Loucy (cell line): Measurements from ENCODE around the gene HUWE1.

Experiments used
- H2AFZ ChIP-seq: fragments of 200-600 bp; sonication (generic); 2 replicates; pipeline ENCODE4 v1.6.0; 2016; ENCODE audit warnings: antibody characterized with exemption, mild to moderate bottlenecking, low read length, moderate library complexity
- H3F3A ChIP-seq: fragments of 200-600 bp; 2 replicates; pipeline ENCODE4 v1.6.0; 2016; ENCODE audit warnings: antibody characterized with exemption, low read depth, mild to moderate bottlenecking
- H3K27me3 ChIP-seq: fragments of 200-600 bp; sonication (generic); 2 replicates; pipeline ENCODE4 v1.6.1; 2014; ENCODE audit warnings: low read length, mild to moderate bottlenecking; ENCODE audit not compliant: insufficient read depth, poor library complexity, severe bottlenecking
- H3K36me3 ChIP-seq: fragments of 200-600 bp; sonication (generic); 2 replicates; pipeline ENCODE4 v1.6.1; 2016; ENCODE audit warnings: low read length; ENCODE audit not compliant: insufficient read depth
- H3K4me1 ChIP-seq: fragments of 200-600 bp; sonication (generic); 2 replicates; pipeline ENCODE4 v1.5.1; 2014; ENCODE audit warnings: low read length, mild to moderate bottlenecking; ENCODE audit not compliant: insufficient read depth, poor library complexity, severe bottlenecking
- H3K4me2 ChIP-seq: fragments of 200-600 bp; sonication (generic); 2 replicates; pipeline ENCODE4 v1.6.0; 2014; ENCODE audit warnings: antibody characterized with exemption, low read length, low read depth, mild to moderate bottlenecking; ENCODE audit not compliant: poor library complexity, severe bottlenecking
- H3K4me3 ChIP-seq: fragments of 200-600 bp; sonication (generic); 2 replicates; pipeline ENCODE4 v1.5.1; 2014; ENCODE audit warnings: low read length, mild to moderate bottlenecking, mixed read lengths; ENCODE audit not compliant: poor library complexity, severe bottlenecking
- H3K79me2 ChIP-seq: fragments of 200-600 bp; sonication (generic); 2 replicates; pipeline ENCODE4 v1.6.1; 2014; ENCODE audit warnings: low read length; ENCODE audit not compliant: insufficient read depth
- H3K9ac ChIP-seq: fragments of 200-600 bp; sonication (generic); 2 replicates; pipeline ENCODE4 v1.6.0; 2014; ENCODE audit warnings: mild to moderate bottlenecking, low read depth, low read length, moderate library complexity; ENCODE audit not compliant: poor library complexity, severe bottlenecking
- H3K9me2 ChIP-seq: fragments of 200-600 bp; sonication (generic); replicated peaks from 2 replicates; pipeline ENCODE4 v1.6.1; 2016; ENCODE audit warnings: low read depth, low read length, mixed read lengths
- H3K9me3 ChIP-seq: fragments of 200-600 bp; sonication (generic); 2 replicates; pipeline ENCODE4 v1.6.1; 2014; ENCODE audit warnings: mild to moderate bottlenecking, antibody characterized with exemption, low read length, low read depth; ENCODE audit not compliant: insufficient read depth
- H4K20me1 ChIP-seq: fragments of 200-600 bp; sonication (generic); 2 replicates; pipeline ENCODE4 v1.6.0; 2014; ENCODE audit warnings: antibody characterized with exemption, low read length, mild to moderate bottlenecking; ENCODE audit not compliant: insufficient read depth, poor library complexity, severe bottlenecking
- CTCF ChIP-seq: fragments of 200-600 bp; sonication (generic); conservative IDR thresholded peaks from 2 replicates; pipeline ENCODE4 v1.5.1; 2014; ENCODE audit warnings: mild to moderate bottlenecking, antibody characterized with exemption, low read length
- EZH2phosphoT487 ChIP-seq: fragments of 200-600 bp; IDR thresholded peaks from 2 replicates; pipeline ENCODE4 v1.6.1; 2018; ENCODE audit warnings: antibody characterized with exemption, mild to moderate bottlenecking, moderate library complexity, borderline replicate concordance

HUWE1 gene

GRCh38 chrX:53595266-53595810 is 91.2 kb downstream of the HUWE1 start:
- Histone ChIP-seq H3K36me3 (peaks cover 70% of the 10 kb centered on the region; the same call in 1 of the 2 replicates), H3K9me3 (no peaks in the 10 kb centered on the region), H4K20me1 (no peaks in the 10 kb centered on the region), H3K4me2 (no peak overlapping the region), H3F3A (no peaks in the 10 kb centered on the region), H3K4me3 (no peak overlapping the region), H3K9ac (no peak overlapping the region), H3K79me2 (no peaks in the 10 kb centered on the region), H3K4me1 (no peaks in the 10 kb centered on the region), H3K27me3 (no peaks in the 10 kb centered on the region), H2AFZ (no peak overlapping the region), H3K9me2 (no peaks in the 10 kb centered on the region)
- TF ChIP-seq CTCF = no peak
- no peak for TF ChIP-seq EZH2phosphoT487

GRCh38 chrX:53594354-53594753 is 92.2 kb downstream of the HUWE1 start:
- no peaks in the 10 kb centered on the region for H3K79me2 ChIP-seq
- TF ChIP-seq CTCF = no peak
- no peak for TF ChIP-seq EZH2phosphoT487
- H3F3A ChIP-seq = no peaks in the 10 kb centered on the region
- no peak overlapping the region for H2AFZ ChIP-seq
- no peaks in the 10 kb centered on the region for H3K27me3 ChIP-seq
- no peak overlapping the region for H3K4me3 ChIP-seq
- no peak overlapping the region for H3K9ac ChIP-seq
- H4K20me1 ChIP-seq = no peaks in the 10 kb centered on the region
- H3K9me2 ChIP-seq = no peaks in the 10 kb centered on the region
- H3K4me2 ChIP-seq = no peak overlapping the region
- no peaks in the 10 kb centered on the region for H3K9me3 ChIP-seq
- peaks cover 70% of the 10 kb centered on the region; the same call in 1 of the 2 replicates for H3K36me3 ChIP-seq
- no peaks in the 10 kb centered on the region for H3K4me1 ChIP-seq

GRCh38 chrX:53587795-53588420 is 98.6 kb downstream of the HUWE1 start:
- Histone ChIP-seq H3K4me2 (no peak overlapping the region), H3F3A (no peaks in the 10 kb centered on the region), H3K9ac (no peak overlapping the region), H3K4me3 (no peak overlapping the region), H3K27me3 (no peaks in the 10 kb centered on the region), H3K36me3 (peaks cover 100% of the 10 kb centered on the region; the same call in 1 of the 2 replicates), H3K9me3 (no peaks in the 10 kb centered on the region), H4K20me1 (no peaks in the 10 kb centered on the region), H3K79me2 (no peaks in the 10 kb centered on the region), H3K4me1 (no peaks in the 10 kb centered on the region), H2AFZ (no peak overlapping the region), H3K9me2 (no peaks in the 10 kb centered on the region)
- no peak for TF ChIP-seq CTCF
- no peak for TF ChIP-seq EZH2phosphoT487
